Activated T-helper 17 cell treated with anti-CD3 and anti-CD28 coated beads, Interleukin-2, amount 50 U/mL, for 72 hours (primary cell): ENCODE measurements around the gene TMCC1. TPM values are rescaled to one million over a fixed set of nuclear protein-coding genes. Genes with fewer than 3 reads are reported as not detected.
"Not testable (repeated sequence)": the region's sequence is repeated elsewhere in the genome, so short reads cannot be mapped to it uniquely, and the experiment has no call there.

Source experiments
- ATAC-seq: fragments of 150-1000 bp; cut with Tn5 transposase; replicated peaks from 2 replicates; pipeline ENCODE4 v1.10.0; 2021; ENCODE audit warnings: mild to moderate bottlenecking, moderate library complexity
- H3K27ac Mint-ChIP-seq: one replicate; pipeline ENCODE4 v1.8.0; 2022; ENCODE audit warnings: mixed read lengths
- H3K27me3 Mint-ChIP-seq: one replicate; pipeline ENCODE4 v1.8.0; 2022; ENCODE audit warnings: mixed read lengths
- H3K36me3 Mint-ChIP-seq: one replicate; pipeline ENCODE4 v1.8.0; 2022; ENCODE audit warnings: low read depth, mild to moderate bottlenecking, mixed read lengths
- H3K4me1 Mint-ChIP-seq: one replicate; pipeline ENCODE4 v1.8.0; 2022; ENCODE audit warnings: mixed read lengths
- H3K4me3 Mint-ChIP-seq: one replicate; pipeline ENCODE4 v1.8.0; 2022; ENCODE audit warnings: mild to moderate bottlenecking, mixed read lengths
- H3K9me3 Mint-ChIP-seq: one replicate; pipeline ENCODE4 v1.8.0; 2022; ENCODE audit warnings: mixed read lengths
- total RNA-seq, 2 donors: library from RNA; stranded (reverse); gene quantifications; one replicate each; pipeline ENCODE4 v1.2.3, GENCODE V29; 2022

TMCC1 gene
- total RNA-seq, 2 donors from 2014 or later, result 16.4 to 19.5 TPM

DNA sequence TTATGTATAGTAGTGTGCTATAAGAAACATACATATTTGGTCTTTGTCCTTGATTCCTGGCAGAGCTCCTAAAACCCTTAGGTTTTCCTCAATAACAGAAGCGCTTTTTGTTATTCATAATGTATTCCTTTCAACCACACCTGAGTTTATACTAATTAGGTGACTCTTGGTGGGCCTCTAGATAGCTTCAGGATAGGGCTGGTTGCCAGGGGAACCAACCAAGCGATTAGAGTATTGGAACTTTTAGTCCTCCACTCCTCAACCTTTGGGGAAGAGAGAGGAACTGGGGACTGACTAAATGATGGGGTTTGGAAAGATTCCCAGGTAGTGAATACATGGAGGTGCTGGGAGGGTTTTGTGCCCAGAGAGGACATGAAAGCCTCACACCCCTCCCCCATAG, 24.6 kb downstream of the TMCC1 start:
- H3K27me3 Mint-ChIP-seq, result no peaks in the 10 kb centered on the region
- ATAC-seq, result no peak
- no peak overlapping the region for H3K4me3 Mint-ChIP-seq
- peaks cover 66% of the 10 kb centered on the region for H3K36me3 Mint-ChIP-seq
- H3K27ac Mint-ChIP-seq, result no peak overlapping the region
- H3K9me3 Mint-ChIP-seq, result no peaks in the 10 kb centered on the region
- peaks cover 5% of the 10 kb centered on the region for H3K4me1 Mint-ChIP-seq

DNA sequence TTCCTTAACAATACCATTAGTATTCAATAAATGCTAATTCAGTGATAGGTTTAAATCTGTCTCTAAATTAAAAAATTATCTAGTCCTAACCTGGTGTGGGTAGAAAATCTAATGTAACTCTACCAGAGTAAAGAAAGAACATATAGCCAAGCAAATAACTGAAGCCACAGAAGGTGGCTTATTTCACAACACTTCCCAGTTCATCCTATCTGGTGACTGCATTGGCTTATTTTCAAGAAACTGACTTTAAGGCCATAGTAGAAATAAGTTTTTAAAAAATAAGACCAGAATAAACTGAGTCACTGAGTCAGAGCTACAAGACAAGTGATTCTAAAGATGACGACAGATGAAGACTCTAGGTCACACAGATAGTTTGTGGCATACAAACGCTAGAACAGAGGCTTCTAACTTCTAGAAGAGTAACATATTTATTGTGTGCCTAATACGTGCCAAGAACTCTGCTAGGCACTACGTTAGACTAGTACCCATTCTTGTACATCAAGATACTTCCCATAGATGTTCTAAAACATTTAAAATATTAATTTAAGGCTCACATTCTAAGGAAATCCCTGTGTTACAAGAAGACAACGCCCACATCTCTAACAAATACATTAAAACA, 25.9 kb downstream of the TMCC1 start:
- H3K27me3 Mint-ChIP-seq, result no peaks in the 10 kb centered on the region
- H3K4me1 Mint-ChIP-seq, result peaks cover 11% of the 10 kb centered on the region
- no peak overlapping the region for H3K4me3 Mint-ChIP-seq
- no peak for ATAC-seq
- H3K27ac Mint-ChIP-seq, result no peak overlapping the region
- H3K9me3 Mint-ChIP-seq, result no peaks in the 10 kb centered on the region
- peaks cover 67% of the 10 kb centered on the region for H3K36me3 Mint-ChIP-seq

DNA sequence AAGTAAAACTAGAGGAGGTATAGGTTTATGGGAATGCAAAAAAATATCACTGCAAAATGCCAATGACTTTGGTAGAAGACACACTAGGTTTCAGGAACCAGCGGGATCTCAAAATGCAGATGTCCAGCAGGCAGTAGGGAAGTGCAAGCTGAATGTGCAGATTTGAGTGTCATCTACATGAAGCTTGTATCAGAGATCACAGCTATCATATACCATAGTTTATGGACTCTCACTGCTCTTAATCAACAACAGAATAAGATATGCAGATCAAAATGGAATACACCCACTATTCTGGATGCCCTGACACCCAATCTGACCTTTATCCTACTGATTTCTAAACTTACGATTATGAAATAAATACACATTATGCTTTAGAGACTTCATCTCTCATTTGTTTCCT, 27.7 kb downstream of the TMCC1 start:
- Mint-ChIP-seq H3K9me3 (no peaks in the 10 kb centered on the region), H3K27me3 (no peaks in the 10 kb centered on the region), H3K4me3 (no peak overlapping the region), H3K27ac (no peak overlapping the region), H3K4me1 (peaks cover 11% of the 10 kb centered on the region), H3K36me3 (peaks cover 63% of the 10 kb centered on the region)
- ATAC-seq, result no peak

DNA sequence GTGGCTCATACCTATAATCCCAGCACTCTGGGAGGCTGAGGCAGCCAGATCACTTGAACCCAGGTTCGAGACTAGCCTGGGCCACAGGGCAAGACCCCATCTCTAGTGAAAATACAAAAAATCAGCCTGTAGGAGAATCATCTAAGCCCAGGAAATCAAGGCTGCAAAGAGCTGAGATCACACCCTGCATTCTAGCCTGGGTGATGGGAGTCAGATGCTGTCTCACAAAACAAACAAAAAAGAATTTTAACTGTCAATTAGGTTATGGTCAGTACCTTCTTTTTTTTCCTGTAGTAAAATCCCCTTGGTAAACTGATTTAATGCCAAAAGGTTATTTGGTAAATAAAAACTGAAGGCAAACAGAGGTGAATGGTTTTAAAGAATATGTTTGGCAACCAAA, 29.0 kb downstream of the TMCC1 start:
- ATAC-seq, result no peak
- Mint-ChIP-seq H3K36me3 (peaks cover 54% of the 10 kb centered on the region), H3K9me3 (no peaks in the 10 kb centered on the region), H3K27me3 (no peaks in the 10 kb centered on the region), H3K4me1 (peaks cover 11% of the 10 kb centered on the region), H3K4me3 (no peak overlapping the region), H3K27ac (no peak overlapping the region)

DNA sequence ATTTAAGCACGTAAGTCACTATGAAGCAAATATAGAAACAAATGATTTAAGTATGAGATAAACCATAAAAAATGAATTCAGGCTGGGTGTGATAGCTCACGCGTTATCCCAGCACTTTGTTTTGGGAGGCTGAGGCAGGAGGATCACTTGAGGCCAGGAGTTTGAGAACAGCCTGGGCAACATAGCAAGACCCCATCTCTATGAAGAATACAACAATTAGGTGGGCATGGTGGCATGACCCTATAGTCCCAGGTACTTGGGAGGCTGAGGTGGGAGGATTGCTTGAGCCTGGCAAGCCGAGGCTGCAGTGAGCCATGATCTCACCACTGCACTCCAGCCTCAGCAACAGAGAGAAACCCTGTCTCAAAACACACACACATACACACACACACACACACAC, 34.2 kb downstream of the TMCC1 start:
- Mint-ChIP-seq H3K36me3 (peaks cover 57% of the 10 kb centered on the region), H3K27me3 (no peaks in the 10 kb centered on the region), H3K4me3 (no peak overlapping the region), H3K27ac (no peak overlapping the region), H3K4me1 (peaks cover 20% of the 10 kb centered on the region), H3K9me3 (no peaks in the 10 kb centered on the region)
- ATAC-seq, result no peak

DNA sequence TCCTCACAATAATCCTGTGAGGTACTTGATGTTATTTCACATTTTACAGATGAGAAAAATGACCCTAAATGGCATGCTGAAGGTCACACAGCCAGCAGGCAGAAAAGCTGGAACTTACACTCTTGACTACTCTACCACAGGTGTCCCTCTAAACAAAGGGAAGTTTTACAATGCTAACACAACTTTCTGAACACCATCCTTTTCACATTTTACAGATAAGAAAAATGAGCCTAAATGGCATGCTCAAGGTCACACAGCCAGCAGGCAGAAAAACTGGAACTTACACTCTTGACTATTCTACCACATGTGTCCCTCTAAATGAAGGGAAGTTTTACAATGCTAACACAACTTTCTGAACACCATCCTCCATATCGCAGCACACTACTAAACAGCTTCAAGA, 35.6 kb downstream of the TMCC1 start:
- Mint-ChIP-seq H3K27me3 (no peaks in the 10 kb centered on the region), H3K4me3 (no peak overlapping the region), H3K4me1 (peaks cover 17% of the 10 kb centered on the region), H3K27ac (no peak overlapping the region), H3K9me3 (no peaks in the 10 kb centered on the region), H3K36me3 (peaks cover 51% of the 10 kb centered on the region)
- no peak for ATAC-seq

DNA sequence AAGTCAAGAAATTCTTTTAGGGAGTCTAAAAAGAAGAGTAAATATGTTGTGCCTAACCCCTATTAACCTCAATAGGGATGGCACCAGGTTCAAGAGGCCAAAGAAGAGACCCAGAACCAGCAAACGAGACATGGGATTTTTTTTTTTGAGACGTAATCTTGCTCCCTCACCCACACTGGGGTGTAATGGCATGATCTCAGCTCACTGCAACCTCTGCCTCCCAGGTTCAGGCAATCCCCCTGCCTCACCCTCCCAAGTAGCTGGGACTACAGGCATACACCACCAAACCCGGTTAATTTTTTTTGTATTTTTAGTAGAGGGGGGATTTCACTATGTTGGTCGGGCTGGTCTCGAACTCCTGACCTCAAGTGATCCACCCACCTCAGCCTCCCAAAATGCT, 36.7 kb downstream of the TMCC1 start:
- H3K4me1 Mint-ChIP-seq, result peaks cover 14% of the 10 kb centered on the region
- H3K9me3 Mint-ChIP-seq, ATAC-seq, H3K4me3 Mint-ChIP-seq, H3K27me3 Mint-ChIP-seq, H3K27ac Mint-ChIP-seq: not testable (repeated sequence)
- H3K36me3 Mint-ChIP-seq, result peaks cover 45% of the 10 kb centered on the region

DNA sequence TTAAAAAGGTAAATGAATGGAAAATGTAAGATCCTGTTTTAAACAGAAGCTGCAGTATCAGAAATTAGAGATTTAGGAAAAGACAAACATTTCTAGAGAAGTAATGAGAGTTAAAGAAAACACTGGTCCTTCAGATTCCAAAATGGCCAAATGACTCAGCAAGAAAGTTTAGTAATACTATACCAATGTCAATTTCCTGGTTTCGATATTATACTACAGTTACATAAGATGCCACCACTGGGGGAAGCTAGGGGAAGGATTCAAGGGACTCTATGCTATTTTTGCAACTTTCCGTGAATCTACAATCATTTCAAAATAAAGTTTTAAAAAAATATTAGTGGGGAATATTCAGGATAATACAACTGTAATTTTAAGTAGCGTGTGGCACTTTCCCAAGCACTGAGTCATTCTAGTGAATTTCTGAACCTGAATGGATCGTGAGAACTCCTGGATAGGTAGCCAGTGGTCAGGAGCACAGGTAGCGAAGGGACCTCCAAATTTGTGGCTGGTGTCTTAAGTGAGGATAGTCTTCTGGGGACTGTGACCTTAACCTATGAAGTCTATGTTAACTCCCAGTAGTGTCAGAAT, 37.6 kb downstream of the TMCC1 start:
- Mint-ChIP-seq H3K4me1 (peaks cover 14% of the 10 kb centered on the region), H3K9me3 (no peaks in the 10 kb centered on the region), H3K27ac (peak overlapping the region; percentile 41), H3K27me3 (no peaks in the 10 kb centered on the region), H3K4me3 (no peak overlapping the region), H3K36me3 (peaks cover 47% of the 10 kb centered on the region)
- ATAC-seq, result peak; percentile 85

DNA sequence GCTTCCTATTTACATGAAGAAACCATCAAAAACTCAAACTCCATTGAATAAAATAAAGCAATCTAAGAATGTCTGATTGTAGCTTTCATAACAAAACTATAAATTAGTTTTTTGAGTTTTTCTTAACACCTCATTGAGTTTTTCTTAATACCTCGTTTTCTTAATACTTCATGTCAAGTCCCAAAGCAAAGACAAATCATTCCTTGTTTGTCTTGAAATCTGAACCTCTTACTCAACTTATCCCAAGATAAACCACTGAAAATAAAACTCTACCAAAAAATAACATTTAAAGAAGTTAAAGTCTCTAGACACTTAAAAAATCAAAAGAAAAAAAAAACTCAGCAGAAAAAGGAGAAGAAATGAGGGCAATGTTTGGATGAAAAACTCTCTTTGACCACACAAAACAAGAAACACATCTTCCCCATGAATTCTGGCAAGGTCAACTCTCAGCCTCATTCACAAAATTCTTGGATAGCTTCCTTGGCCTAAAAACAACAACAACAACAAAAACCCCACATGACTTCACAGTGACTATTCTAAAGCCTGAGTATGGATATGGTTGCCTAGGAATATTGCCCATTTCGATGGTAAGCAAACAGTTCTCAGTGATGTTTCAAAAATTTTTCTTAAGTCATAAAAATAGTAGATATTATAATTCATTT, 38.2 kb downstream of the TMCC1 start:
- Mint-ChIP-seq H3K27me3 (no peaks in the 10 kb centered on the region), H3K9me3 (no peaks in the 10 kb centered on the region), H3K36me3 (peaks cover 49% of the 10 kb centered on the region), H3K4me1 (peaks cover 14% of the 10 kb centered on the region), H3K4me3 (no peak overlapping the region), H3K27ac (peak overlapping the region; percentile 41)
- no peak for ATAC-seq

DNA sequence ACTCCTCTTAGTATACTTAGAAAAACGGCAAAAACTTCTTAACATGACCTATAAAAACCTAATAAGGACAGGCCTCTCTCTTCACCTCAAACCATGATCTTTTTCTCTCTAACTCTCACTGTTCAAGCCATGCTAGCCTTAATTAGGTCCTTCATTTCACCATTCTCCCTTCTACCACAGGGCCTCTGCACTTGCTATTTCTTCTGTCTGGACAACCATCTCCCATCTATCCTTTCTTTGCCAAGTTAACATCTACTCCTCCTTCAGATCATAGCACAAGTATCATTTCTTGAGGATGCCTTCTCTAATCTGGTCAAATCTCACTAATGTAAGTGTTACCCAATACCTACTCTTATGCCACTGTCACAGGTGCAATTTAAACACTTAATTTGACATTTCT, 39.1 kb downstream of the TMCC1 start:
- H3K4me1 Mint-ChIP-seq, result peaks cover 14% of the 10 kb centered on the region
- no peaks in the 10 kb centered on the region for H3K9me3 Mint-ChIP-seq
- no peak overlapping the region for H3K27ac Mint-ChIP-seq
- ATAC-seq, result no peak
- H3K4me3 Mint-ChIP-seq, result no peak overlapping the region
- peaks cover 51% of the 10 kb centered on the region for H3K36me3 Mint-ChIP-seq
- H3K27me3 Mint-ChIP-seq, result no peaks in the 10 kb centered on the region

DNA sequence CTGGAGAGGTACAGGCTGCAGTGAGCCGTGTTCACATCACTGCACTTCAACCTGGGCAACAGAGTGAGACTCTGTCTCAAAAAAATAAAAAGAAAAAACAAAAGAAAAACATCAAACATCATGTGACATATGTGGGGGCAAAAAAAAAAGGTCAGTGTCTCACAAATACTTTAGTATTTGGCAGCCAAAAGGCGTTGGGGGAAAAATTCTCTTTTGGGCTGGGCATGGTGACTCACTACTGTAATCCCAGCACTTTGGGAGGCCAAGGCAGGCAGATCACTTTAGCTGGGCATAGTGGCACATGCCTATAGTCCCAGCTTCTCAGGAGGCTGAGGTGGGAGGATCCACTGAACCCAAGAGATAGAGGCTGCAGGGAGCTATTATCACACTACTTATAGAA, 47.6 kb downstream of the TMCC1 start:
- H3K36me3 Mint-ChIP-seq, result peaks cover 40% of the 10 kb centered on the region
- H3K4me1 Mint-ChIP-seq, result no peaks in the 10 kb centered on the region
- no peaks in the 10 kb centered on the region for H3K9me3 Mint-ChIP-seq
- no peak for ATAC-seq
- no peak overlapping the region for H3K27ac Mint-ChIP-seq
- no peak overlapping the region for H3K4me3 Mint-ChIP-seq
- H3K27me3 Mint-ChIP-seq, result no peaks in the 10 kb centered on the region

DNA sequence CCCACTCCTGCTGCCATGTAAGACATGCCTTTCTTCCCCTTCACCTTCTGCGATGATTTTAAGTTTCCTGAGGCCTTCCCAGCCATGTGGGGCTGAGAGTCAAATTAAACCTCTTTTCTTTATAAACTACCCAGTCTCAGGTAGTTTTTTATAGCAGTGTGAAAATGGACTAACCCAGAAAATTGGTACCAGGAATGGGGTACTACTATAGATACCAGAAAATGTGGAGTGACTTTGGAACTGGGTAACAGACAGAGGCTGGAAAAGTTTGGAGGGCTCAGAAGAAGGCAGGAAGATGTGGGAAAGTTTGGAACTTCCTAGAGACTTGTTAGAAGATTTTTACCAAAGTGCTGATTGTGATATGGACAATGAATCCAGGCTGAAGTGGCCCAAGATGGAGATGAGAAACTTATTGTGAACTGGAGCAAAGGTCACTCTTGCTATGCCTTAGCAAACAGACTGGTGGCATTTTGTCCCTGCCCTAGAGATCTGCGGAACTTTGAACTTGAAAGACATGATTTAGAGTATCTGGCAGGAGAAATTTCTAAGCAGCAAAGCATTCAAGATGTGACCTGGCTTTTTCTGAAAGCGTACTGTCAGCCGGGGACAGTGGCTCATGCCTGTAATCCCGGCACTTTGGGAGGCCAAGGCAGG, 52.7 kb downstream of the TMCC1 start:
- Mint-ChIP-seq H3K4me1 (peaks cover 6% of the 10 kb centered on the region), H3K36me3 (peaks cover 28% of the 10 kb centered on the region), H3K27ac (no peak overlapping the region), H3K4me3 (no peak overlapping the region), H3K9me3 (no peaks in the 10 kb centered on the region), H3K27me3 (no peaks in the 10 kb centered on the region)
- no peak for ATAC-seq

DNA sequence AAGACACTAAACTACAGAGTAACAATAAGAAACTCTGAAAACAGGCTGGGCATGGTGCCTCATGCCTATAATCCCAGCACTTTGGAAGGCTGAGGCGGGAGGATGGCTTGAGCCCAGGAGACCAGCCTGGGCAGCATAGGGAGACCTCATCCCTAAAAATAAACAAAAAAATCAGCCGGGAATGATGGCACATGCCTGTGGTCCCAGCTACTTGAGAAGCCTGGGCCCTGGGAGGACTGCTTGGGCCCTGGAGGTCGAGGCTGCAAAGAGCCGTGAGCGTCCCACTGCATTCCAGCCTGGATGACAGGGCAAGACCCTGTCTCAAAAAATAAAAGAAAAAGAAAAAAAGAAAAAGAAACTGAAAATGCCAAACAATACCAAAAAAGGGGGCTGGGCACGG, 55.4 kb downstream of the TMCC1 start:
- no peak for ATAC-seq
- Mint-ChIP-seq H3K36me3 (peaks cover 15% of the 10 kb centered on the region), H3K27me3 (no peaks in the 10 kb centered on the region), H3K4me3 (no peak overlapping the region), H3K9me3 (no peaks in the 10 kb centered on the region), H3K4me1 (peaks cover 6% of the 10 kb centered on the region), H3K27ac (no peak overlapping the region)

DNA sequence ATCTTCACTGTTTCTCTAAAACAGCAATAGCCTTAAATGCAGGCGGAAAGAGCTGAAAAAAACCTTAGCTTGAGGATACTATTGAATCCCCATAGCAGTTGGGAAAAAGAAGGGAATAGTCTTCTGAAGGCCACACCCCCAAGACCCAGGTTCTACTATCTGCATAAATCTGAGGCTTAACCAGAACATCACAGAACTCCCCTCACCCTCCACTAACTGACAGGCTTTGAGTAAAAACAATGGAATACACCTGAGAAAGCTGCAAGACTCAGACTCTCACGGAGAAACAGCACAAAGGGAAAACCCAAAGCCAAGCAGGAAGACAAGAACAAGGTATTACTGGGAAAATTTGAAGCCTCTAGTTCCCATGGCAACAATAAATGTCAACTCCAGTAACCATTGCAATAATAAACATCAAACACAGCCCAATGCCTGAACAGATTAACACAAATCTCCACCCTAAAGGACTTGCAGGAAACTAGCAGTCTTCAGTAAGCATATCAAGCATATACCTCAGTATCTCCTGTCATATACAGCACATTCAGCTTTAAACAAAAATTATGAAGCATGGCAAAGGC, 56.4 kb downstream of the TMCC1 start:
- Mint-ChIP-seq H3K27ac (peak overlapping the region; percentile 2), H3K27me3 (no peaks in the 10 kb centered on the region), H3K4me1 (peaks cover 6% of the 10 kb centered on the region), H3K36me3 (peaks cover 15% of the 10 kb centered on the region), H3K9me3 (no peaks in the 10 kb centered on the region), H3K4me3 (no peak overlapping the region)
- no peak for ATAC-seq
